ENCODE measurements around the gene CHDH.

Gene CHDH

GRCh38 chr3:53809267-53809666, 37.0 kb downstream of the CHDH start:
- no peak for DNase-seq (ENCODE audit: low read depth, low spot score)

- no peak for DNase-seq (ENCODE audit: low read depth, low spot score)
Measured at GRCh38 chr3:53808496-53808895, 37.7 kb downstream of the CHDH start.

- no peak for DNase-seq (ENCODE audit: low read depth, low spot score)
Measured at GRCh38 chr3:53807117-53807810, 39.0 kb downstream of the CHDH start.

GRCh38 chr3:53806182-53807116, 39.8 kb downstream of the CHDH start:
- DNase-seq (ENCODE audit: low read depth, low spot score) = no peak

- DNase-seq (ENCODE audit: low read depth, low spot score) = no peak
Measured at GRCh38 chr3:53805463-53806159, 40.6 kb downstream of the CHDH start.

- DNase-seq (ENCODE audit: low read depth, low spot score) = peak; percentile 82
Measured at GRCh38 chr3:53804697-53805462, 41.3 kb downstream of the CHDH start.

- DNase-seq (ENCODE audit: low read depth, low spot score) = peak; percentile 29
Measured at GRCh38 chr3:53803816-53804695, 42.2 kb downstream of the CHDH start.

- DNase-seq (ENCODE audit: low read depth, low spot score) = peak; percentile 28
Measured at GRCh38 chr3:53803124-53803815, 42.9 kb downstream of the CHDH start.

- no peak for DNase-seq (ENCODE audit: low read depth, low spot score)
Measured at GRCh38 chr3:53802256-53802880, 43.9 kb downstream of the CHDH start.

- no peak for DNase-seq (ENCODE audit: low read depth, low spot score)
Measured at GRCh38 chr3:53801319-53801718, 44.9 kb downstream of the CHDH start.

GRCh38 chr3:53800041-53800906, 45.9 kb downstream of the CHDH start:
- peak; percentile 75 for DNase-seq (ENCODE audit: low read depth, low spot score)

GRCh38 chr3:53799338-53799865, 46.8 kb downstream of the CHDH start:
- no peak for DNase-seq (ENCODE audit: low read depth, low spot score)

GRCh38 chr3:53798144-53798543, 48.1 kb downstream of the CHDH start:
- DNase-seq (ENCODE audit: low read depth, low spot score) = no peak

- DNase-seq (ENCODE audit: low read depth, low spot score) = no peak
Measured at GRCh38 chr3:53795789-53796560, 50.2 kb downstream of the CHDH start.

- DNase-seq (ENCODE audit: low read depth, low spot score) = no peak
Measured at GRCh38 chr3:53795176-53795575, 51.0 kb downstream of the CHDH start.

GRCh38 chr3:53794597-53794996, 51.6 kb downstream of the CHDH start:
- DNase-seq (ENCODE audit: low read depth, low spot score) = peak; percentile 19

GRCh38 chr3:53792866-53793265, 53.4 kb downstream of the CHDH start:
- peak; percentile 19 for DNase-seq (ENCODE audit: low read depth, low spot score)

Data from ELF-1 (cell line).